ENCODE data around the gene CEP89.

The CEP89 gene

DNA sequence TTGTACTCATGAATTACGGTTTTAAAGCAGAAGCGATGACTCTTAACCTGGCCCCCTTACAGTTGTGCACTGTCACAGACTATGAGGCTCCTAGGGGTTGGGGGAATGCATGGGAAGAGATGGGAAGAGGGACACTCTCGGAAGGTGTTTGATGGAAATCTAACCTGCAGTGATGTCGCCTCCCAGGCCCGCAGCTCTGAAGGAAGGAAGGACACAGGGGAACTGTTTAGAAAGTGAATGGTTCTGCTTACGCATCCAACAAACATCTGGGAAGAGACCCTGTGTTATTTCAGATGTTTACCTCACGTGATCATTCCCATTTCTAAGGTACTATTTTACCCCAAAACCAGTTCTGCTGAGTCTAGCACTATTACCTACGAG, 54.2 kb downstream of the CEP89 start:
- Histone ChIP-seq H3K27ac (ENCODE audit: low read length) (no peak overlapping the region), H3K4me1 (ENCODE audit: low read length) (peaks cover 5% of the 10 kb centered on the region; the same call in 1 of the 2 replicates)

DNA sequence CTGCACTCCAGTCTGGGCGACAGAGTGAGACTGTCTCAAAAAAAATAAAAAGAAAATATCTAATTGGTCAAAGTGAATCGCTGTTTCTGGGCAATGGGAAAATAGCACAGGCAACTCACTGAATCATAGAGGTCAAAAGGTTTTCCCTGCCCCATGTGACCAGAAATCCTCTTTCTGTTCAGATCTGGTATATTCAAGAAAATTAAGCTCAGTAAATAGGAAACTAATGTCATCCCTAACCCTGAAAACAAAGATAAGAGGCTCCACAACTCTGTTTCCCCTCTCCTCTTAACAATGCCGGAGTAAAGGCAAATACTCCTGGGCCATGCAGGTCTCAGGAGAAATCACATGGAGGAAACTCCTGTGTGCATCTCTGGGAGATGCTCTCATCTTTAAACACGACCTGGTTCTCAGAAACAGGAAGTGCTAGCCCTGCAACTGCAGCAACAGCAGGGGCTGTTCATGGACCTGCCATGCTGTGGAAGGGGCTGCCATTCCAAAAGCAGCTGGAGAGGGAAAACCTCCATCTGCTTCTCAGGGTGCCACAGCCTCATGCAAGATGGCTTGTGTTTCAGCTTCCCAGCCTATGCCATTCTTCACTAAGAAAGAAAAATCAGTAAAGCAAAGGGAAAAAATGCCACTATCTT, 54.7 kb downstream of the CEP89 start:
- Histone ChIP-seq H3F3A (ENCODE audit: insufficient read depth, low read length) (peaks cover 13% of the 10 kb centered on the region), H3K27ac (ENCODE audit: low read length) (no peak overlapping the region), H3K4me3 (ENCODE audit: low read length) (no peak overlapping the region), H3K4me1 (ENCODE audit: low read length) (peaks cover 5% of the 10 kb centered on the region; the same call in 1 of the 2 replicates), H3K4me2 (ENCODE audit: low read depth, low read length) (no peak overlapping the region), H4K20me1 (ENCODE audit: insufficient read depth, low read length) (no peaks in the 10 kb centered on the region), H3K9me3 (replicated peaks; ENCODE audit: insufficient read depth, low read length) (no peaks in the 10 kb centered on the region), H3K79me2 (ENCODE audit: low read length) (no peaks in the 10 kb centered on the region), H3K36me3 (replicated peaks; ENCODE audit: insufficient read depth, low read length) (no peaks in the 10 kb centered on the region), H2AFZ (ENCODE audit: low read length) (no peak overlapping the region), H3K9me2 (replicated peaks; ENCODE audit: insufficient read depth, low read length) (no peaks in the 10 kb centered on the region), H3K9ac (ENCODE audit: low read length) (no peak overlapping the region), H3K27me3 (replicated peaks; ENCODE audit: insufficient read depth, low read length) (no peaks in the 10 kb centered on the region)
- DNase-seq, result no peak
- TF ChIP-seq, protein P1, sequence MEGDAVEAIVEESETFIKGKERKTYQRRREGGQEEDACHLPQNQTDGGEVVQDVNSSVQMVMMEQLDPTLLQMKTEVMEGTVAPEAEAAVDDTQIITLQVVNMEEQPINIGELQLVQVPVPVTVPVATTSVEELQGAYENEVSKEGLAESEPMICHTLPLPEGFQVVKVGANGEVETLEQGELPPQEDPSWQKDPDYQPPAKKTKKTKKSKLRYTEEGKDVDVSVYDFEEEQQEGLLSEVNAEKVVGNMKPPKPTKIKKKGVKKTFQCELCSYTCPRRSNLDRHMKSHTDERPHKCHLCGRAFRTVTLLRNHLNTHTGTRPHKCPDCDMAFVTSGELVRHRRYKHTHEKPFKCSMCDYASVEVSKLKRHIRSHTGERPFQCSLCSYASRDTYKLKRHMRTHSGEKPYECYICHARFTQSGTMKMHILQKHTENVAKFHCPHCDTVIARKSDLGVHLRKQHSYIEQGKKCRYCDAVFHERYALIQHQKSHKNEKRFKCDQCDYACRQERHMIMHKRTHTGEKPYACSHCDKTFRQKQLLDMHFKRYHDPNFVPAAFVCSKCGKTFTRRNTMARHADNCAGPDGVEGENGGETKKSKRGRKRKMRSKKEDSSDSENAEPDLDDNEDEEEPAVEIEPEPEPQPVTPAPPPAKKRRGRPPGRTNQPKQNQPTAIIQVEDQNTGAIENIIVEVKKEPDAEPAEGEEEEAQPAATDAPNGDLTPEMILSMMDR (IDR thresholded peaks at IDR 0.05; ENCODE audit: low read length), result no peak
- TF ChIP-seq EZH2 (optimal IDR thresholded peaks at IDR 0.05; ENCODE audit: low read depth, low read length) (no peak), EZH2phosphoT487 (IDR thresholded peaks at IDR 0.05; ENCODE audit: low read length) (no peak)

More for the DNA sequence above, 54.2 kb downstream of the CEP89 start:
- H3K4me3 ChIP-seq (ENCODE audit: low read length), result no peak overlapping the region
- H3K9me2 ChIP-seq (replicated peaks; ENCODE audit: insufficient read depth, low read length), result no peaks in the 10 kb centered on the region
- no peak for TF ChIP-seq EZH2 (optimal IDR thresholded peaks at IDR 0.05; ENCODE audit: low read depth, low read length)
- no peak for TF ChIP-seq EZH2phosphoT487 (IDR thresholded peaks at IDR 0.05; ENCODE audit: low read length)
- TF ChIP-seq, protein P1 (IDR thresholded peaks at IDR 0.05; ENCODE audit: low read length), result no peak
- H2AFZ ChIP-seq (ENCODE audit: low read length), result no peak overlapping the region
- H3K36me3 ChIP-seq (replicated peaks; ENCODE audit: insufficient read depth, low read length), result no peaks in the 10 kb centered on the region
- H3K27me3 ChIP-seq (replicated peaks; ENCODE audit: insufficient read depth, low read length), result no peaks in the 10 kb centered on the region
- no peaks in the 10 kb centered on the region for H3K9me3 ChIP-seq (replicated peaks; ENCODE audit: insufficient read depth, low read length)
- no peak overlapping the region for H3K4me2 ChIP-seq (ENCODE audit: low read depth, low read length)
- H3F3A ChIP-seq (ENCODE audit: insufficient read depth, low read length), result peaks cover 13% of the 10 kb centered on the region
- no peaks in the 10 kb centered on the region for H3K79me2 ChIP-seq (ENCODE audit: low read length)
- no peaks in the 10 kb centered on the region for H4K20me1 ChIP-seq (ENCODE audit: insufficient read depth, low read length)
- no peak for DNase-seq
- no peak overlapping the region for H3K9ac ChIP-seq (ENCODE audit: low read length)

DNA sequence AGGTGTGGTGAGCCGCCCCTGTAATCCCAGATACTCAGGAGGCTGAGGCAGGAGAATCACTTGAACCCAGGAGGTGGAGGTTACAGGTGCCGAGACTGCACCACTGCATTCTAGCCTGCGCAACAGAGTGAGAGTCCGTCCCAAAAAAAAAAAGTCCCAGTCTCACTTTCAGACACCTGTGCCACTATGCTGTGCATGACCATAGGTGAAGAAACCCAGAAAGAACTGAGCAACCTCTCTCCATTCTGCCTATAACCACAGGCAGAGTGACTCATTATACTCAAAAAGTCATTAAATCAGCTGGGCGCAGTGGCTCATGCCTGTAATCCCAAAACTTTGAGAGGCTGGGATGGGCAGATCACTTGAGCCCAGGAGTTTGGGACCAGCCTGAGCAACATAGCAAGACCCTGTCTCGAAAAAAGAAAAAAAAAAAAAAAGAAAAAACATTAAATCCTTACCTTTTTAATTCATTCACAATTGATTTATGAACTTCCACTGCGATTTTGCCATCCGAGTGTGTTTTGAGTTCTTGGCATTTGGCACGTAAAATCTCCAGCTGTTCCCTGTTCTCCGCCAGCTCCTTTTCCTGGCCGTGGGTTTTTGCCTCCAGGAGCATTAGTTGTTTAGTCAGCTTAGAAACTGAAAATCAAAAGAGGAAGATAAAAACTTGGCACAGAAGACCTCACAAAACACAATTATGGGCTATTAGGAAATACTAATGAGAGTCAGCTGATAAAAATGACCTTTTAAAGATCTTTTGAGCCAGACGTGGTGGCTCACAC, 56.7 kb downstream of the CEP89 start:
- H3K36me3 ChIP-seq (replicated peaks; ENCODE audit: insufficient read depth, low read length), result no peaks in the 10 kb centered on the region
- TF ChIP-seq, protein P1 (IDR thresholded peaks at IDR 0.05; ENCODE audit: low read length), result no peak
- no peak for TF ChIP-seq EZH2phosphoT487 (IDR thresholded peaks at IDR 0.05; ENCODE audit: low read length)
- TF ChIP-seq EZH2 (optimal IDR thresholded peaks at IDR 0.05; ENCODE audit: low read depth, low read length), result no peak

More for the DNA sequence above, 56.7 kb downstream of the CEP89 start:
- Histone ChIP-seq H3K27ac (ENCODE audit: low read length) (no peak overlapping the region), H3K4me1 (ENCODE audit: low read length) (peaks cover 5% of the 10 kb centered on the region; the same call in 1 of the 2 replicates), H2AFZ (ENCODE audit: low read length) (no peak overlapping the region), H3K9me3 (replicated peaks; ENCODE audit: insufficient read depth, low read length) (no peaks in the 10 kb centered on the region), H3K79me2 (ENCODE audit: low read length) (no peaks in the 10 kb centered on the region), H4K20me1 (ENCODE audit: insufficient read depth, low read length) (no peaks in the 10 kb centered on the region), H3K4me3 (ENCODE audit: low read length) (no peak overlapping the region), H3K9me2 (replicated peaks; ENCODE audit: insufficient read depth, low read length) (no peaks in the 10 kb centered on the region), H3F3A (ENCODE audit: insufficient read depth, low read length) (peaks cover 13% of the 10 kb centered on the region), H3K27me3 (replicated peaks; ENCODE audit: insufficient read depth, low read length) (no peaks in the 10 kb centered on the region), H3K9ac (ENCODE audit: low read length) (no peak overlapping the region), H3K4me2 (ENCODE audit: low read depth, low read length) (no peak overlapping the region; the same call in 1 of the 2 replicates)
- peak; percentile 78 for DNase-seq
